Fibroblast of skin of left quadriceps (primary cell): ENCODE measurements around the gene TENM4.
A peak's percentile ranks its signal among the peaks of the same experiment; 100 is the strongest.

Experiments used
- DNase-seq, 2 experiments: peaks; one replicate each; pipeline ENCODE4 v3.0.0-alpha.2; 2013; ENCODE audit warnings: low read depth in 2 of 2

Gene TENM4

GRCh38 chr11:79026803-79027445, 413.9 kb downstream of the TENM4 start:
- DNase-seq, result peak; percentile 33 to 38

- no peak for DNase-seq
Observed at GRCh38 chr11:79025622-79026021, 415.2 kb downstream of the TENM4 start.

DNA sequence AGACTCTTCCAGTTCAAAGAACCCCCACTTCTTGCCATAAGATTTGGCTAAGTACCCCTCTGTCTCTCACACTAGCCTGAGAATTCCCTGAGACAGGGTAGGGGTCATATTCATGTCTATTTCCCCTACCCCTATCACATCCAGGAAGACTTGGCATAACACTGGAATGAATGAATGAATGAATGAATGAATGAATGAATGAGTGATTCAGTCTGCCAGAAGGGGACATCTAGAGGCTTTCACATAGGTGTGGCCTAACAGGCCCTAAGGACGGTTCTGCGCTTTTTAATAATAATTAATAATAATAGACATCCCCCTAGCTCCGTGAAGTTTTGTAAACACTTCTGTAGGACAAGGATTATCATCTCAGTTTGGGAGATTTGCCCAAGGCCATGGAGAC, 415.7 kb downstream of the TENM4 start:
- DNase-seq, result no peak

GRCh38 chr11:79022265-79022664, 418.6 kb downstream of the TENM4 start:
- no peak for DNase-seq

DNA sequence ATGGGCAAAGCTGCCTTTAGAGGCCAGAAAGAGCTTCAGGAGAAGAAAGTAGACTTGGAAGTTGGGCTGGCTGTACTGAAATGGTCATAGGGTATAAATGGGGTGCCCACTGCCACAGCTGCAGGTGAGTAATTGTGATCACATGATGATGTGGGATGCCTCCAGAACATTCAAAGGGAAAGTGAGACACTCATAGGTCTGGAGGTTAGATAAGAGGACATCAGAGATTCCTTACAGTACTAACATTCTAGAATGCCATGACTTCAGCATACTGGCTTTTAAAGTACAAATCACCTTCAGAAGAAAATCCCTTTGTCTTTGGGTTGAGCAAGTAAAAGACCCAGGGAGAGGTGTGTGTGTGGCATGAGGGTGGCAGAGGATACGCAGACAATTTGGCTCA, 419.2 kb downstream of the TENM4 start:
- DNase-seq, result no peak

DNA sequence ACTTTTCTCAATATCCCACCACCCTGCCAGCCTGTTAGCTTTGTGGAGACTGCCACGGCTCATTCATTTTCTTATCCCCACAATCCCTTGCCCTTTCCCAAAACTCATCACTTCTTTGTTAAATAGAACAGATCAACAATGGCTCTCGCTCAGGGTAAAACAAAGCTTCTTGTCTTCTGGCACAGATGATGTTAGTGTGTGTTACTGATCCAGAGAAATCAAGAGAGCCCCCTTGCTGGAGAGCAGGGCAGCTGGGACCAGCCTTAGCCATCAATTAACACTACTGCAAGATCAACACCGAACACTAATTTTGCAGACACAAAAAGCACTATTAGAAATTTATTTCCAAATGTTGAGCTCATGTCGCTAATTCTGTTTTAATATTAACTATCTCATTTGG, 420.9 kb downstream of the TENM4 start:
- no peak for DNase-seq

- no peak for DNase-seq
Observed at GRCh38 chr11:79019277-79019676, 421.6 kb downstream of the TENM4 start.

DNA sequence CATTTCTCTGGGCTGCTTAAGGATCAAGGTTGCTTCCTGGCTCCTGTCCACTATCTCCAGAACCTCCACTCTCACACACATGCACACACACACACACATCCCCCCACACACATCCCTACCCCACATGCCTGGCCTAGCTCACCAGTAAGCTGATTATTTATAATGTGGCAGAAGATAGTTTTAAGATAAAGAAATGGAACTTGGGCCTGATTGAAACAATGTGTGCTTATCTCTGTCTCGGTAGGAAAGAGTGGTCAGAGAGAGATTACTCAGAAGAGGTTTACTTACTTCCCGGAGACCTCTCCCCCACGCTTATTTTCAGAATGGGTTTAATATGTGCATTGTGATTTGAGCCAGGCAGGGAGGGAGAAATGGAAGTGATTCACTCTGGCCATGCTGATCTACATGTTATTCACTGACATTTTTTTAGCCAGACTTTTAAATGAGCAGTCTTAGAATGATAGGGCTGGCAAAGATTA, 422.4 kb downstream of the TENM4 start:
- DNase-seq, result peak; percentile 91 to 92

- DNase-seq, result no peak
Observed at GRCh38 chr11:79017811-79018210, 423.0 kb downstream of the TENM4 start.

DNA sequence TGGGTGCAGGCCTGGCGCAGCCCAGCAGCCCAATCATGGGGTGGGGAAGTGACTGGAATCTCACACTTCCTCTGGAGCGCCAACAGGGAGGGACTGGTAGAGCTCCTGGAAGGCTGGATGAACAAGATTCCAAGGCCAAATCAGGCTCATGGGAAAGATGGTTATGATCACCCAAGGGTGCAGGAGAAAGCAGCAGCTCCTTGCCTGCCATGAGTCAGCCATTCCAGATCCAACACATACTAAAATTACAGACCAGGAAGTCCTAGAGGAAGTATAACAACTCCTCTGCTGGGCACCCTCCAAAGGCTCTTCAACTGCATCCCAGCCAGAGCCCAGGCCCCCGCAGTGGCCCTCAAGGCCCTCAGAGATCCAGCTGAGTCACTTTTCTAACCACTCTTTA, 427.3 kb downstream of the TENM4 start:
- no peak for DNase-seq

DNA sequence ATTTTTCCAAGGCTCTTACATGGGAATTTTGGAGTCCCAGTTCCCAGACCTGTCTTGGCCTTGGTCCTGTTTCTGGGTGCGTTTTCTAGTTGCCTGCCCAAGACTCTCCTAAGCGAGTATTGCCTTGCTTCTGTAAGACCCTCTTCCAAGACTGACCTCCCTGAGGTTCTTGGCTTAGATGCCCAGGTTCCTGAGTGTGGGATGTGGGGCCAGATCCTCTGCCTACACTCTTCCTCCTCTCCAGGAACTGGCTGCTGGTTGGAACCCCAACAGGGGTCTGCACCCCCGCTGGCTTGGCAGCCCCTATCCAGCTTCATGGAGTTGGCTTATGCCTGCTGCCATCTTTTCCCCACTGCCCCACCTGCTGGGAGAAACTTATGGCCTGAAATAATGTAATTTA, 429.5 kb downstream of the TENM4 start:
- no peak for DNase-seq

- DNase-seq, result no peak
Observed at GRCh38 chr11:79007771-79008402, 432.9 kb downstream of the TENM4 start.

- DNase-seq, result no peak
Observed at GRCh38 chr11:79006854-79007253, 434.0 kb downstream of the TENM4 start.

DNA sequence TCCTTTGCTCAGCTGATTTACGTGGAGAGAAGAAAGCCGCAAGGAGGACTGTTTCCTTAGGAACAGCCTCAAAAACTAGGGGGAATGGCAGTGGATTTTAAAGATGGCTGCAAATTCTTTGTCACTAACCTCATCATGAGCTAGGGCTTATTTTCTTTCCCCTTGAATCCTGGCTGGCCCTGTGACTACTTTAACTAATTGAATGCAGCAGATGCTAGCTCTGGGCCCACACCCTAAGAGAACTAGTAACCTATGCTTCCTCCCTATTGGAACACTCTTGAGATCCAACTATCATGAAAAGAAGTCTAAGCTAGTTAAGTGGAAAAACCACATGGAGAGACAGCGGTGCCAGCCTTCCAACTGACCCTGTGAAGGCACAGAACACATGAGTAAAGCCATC, 444.8 kb downstream of the TENM4 start:
- DNase-seq, result no peak

DNA sequence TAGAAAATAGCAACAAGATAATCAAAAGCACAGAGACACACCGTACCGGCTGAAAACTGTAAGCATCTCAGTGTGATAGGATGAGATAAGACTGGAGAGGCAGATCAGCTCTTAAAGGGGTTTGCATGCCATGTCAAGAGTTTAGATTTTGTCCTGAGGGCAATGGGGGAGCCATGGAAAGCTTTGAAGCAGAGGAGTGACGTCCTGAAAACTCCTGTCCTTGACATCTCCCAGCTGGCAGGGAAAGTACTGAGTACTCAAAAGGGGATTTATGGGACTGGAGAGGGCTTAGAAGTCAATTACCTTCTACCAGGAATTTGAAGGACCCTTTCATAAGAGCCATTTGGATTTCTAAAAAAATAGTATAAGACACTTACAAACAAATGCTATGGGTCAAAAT, 445.7 kb downstream of the TENM4 start:
- no peak for DNase-seq

- no peak for DNase-seq
Observed at GRCh38 chr11:78993802-78994430, 446.9 kb downstream of the TENM4 start.

- DNase-seq, result no peak
Observed at GRCh38 chr11:78991681-78992080, 449.1 kb downstream of the TENM4 start.

GRCh38 chr11:78990261-78990660, 450.6 kb downstream of the TENM4 start:
- DNase-seq, result no peak

GRCh38 chr11:78987748-78988147, 453.1 kb downstream of the TENM4 start:
- DNase-seq, result no peak

- DNase-seq, result no peak
Observed at GRCh38 chr11:78986305-78986704, 454.5 kb downstream of the TENM4 start.

DNA sequence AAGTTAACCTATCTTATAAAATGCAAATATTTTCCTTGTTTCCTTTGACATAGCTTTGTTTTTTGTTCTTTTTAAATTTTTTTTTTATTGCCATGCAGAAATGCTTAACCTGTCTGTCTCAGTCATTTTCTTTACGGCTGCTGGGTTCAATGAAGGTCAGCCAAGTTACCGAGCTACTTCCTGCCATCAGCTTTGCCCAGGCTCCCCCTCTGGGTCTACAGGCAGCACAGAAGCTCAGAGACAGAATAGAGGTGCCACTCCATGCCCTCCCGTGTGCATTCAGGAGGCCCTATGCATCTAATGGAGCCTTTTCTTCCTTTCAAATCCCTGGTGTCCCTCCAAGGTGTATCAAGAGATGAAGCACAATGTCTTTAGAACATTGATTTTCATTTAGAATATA, 455.2 kb downstream of the TENM4 start:
- DNase-seq, result no peak

DNA sequence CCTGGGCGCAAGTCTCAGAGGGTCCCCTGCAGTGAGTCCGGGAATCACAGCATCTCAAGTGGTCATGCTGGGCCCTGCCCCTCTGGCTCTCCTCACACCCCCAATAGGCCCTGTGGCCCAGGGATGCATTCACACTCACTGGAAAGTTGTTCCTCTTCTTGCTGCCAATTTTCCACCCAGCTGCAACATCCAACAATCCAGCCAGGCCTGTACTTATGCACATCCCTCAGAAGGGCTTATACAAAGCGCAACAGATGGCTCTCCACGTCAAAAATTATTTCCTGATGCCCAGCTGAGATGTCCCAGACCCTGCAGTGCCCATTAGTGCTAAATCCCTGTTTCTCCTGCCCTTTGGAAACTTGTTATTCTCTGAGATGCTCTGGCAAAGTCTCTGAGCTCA, 458.4 kb downstream of the TENM4 start:
- DNase-seq, result no peak

- no peak for DNase-seq
Observed at GRCh38 chr11:78981153-78981552, 459.7 kb downstream of the TENM4 start.
